HG03442 (cell line): ENCODE results near the gene DRD1.
"Not testable (repeated sequence)": the region's sequence is repeated elsewhere in the genome, so short reads cannot be mapped to it uniquely, and the experiment has no call there.

ENCODE experiments used
- ATAC-seq: cut with Tn5 transposase; IDR thresholded peaks from one replicate; pipeline ENCODE4 v1.9.1; 2021; ENCODE audit warnings: mild to moderate bottlenecking, moderate library complexity; ENCODE audit not compliant: unreplicated experiment

Gene DRD1

GRCh38 chr5:175468892-175469291, 24.9 kb upstream of the DRD1 start:
- ATAC-seq: no peak

- no peak for ATAC-seq
Observed at GRCh38 chr5:175467983-175468690, 24.2 kb upstream of the DRD1 start.

GRCh38 chr5:175466700-175467318, 22.8 kb upstream of the DRD1 start:
- ATAC-seq: no peak

GRCh38 chr5:175465282-175465681, 21.3 kb upstream of the DRD1 start:
- no peak for ATAC-seq

GRCh38 chr5:175464942-175465233, 20.9 kb upstream of the DRD1 start:
- no peak for ATAC-seq

GRCh38 chr5:175464074-175464941, 20.3 kb upstream of the DRD1 start:
- peak; percentile 97 for ATAC-seq

GRCh38 chr5:175463641-175464040, 19.7 kb upstream of the DRD1 start:
- ATAC-seq: no peak

- ATAC-seq: no peak
Observed at GRCh38 chr5:175461370-175461769, 17.4 kb upstream of the DRD1 start.

GRCh38 chr5:175460552-175460951, 16.6 kb upstream of the DRD1 start:
- no peak for ATAC-seq

GRCh38 chr5:175460126-175460525, 16.1 kb upstream of the DRD1 start:
- no peak for ATAC-seq

GRCh38 chr5:175457466-175457865, 13.5 kb upstream of the DRD1 start:
- ATAC-seq: peak; percentile 89

GRCh38 chr5:175456105-175456742, 12.2 kb upstream of the DRD1 start:
- ATAC-seq: no peak

GRCh38 chr5:175454338-175454737, 10.4 kb upstream of the DRD1 start:
- ATAC-seq: not testable (repeated sequence)

- no peak for ATAC-seq
Observed at GRCh38 chr5:175452166-175452565, 8.2 kb upstream of the DRD1 start.

- ATAC-seq: no peak
Observed at GRCh38 chr5:175448276-175448675, 4.3 kb upstream of the DRD1 start.

- no peak for ATAC-seq
Observed at GRCh38 chr5:175447571-175447970, 3.6 kb upstream of the DRD1 start.

- ATAC-seq: not testable (repeated sequence)
Observed at GRCh38 chr5:175446378-175446777, 2.4 kb upstream of the DRD1 start.

- ATAC-seq: no peak
Observed at GRCh38 chr5:175444905-175445456, 999 bp upstream of the DRD1 start.

GRCh38 chr5:175443514-175444059, 395 bp downstream of the DRD1 start:
- ATAC-seq: no peak

GRCh38 chr5:175438234-175438857, 5.6 kb downstream of the DRD1 start:
- no peak for ATAC-seq
